ENCODE data around the gene GKAP1.
"Not testable (repeated sequence)": the region's sequence is repeated elsewhere in the genome, so short reads cannot be mapped to it uniquely, and the experiment has no call there.

GKAP1 gene

GRCh38 chr9:83728591-83729368 is 88.8 kb downstream of the GKAP1 start:
- DNase-seq (ENCODE audit: low read depth), result not testable (repeated sequence)

GRCh38 chr9:83724436-83724835 is 93.1 kb downstream of the GKAP1 start:
- DNase-seq (ENCODE audit: low read depth), result no peak

DNA sequence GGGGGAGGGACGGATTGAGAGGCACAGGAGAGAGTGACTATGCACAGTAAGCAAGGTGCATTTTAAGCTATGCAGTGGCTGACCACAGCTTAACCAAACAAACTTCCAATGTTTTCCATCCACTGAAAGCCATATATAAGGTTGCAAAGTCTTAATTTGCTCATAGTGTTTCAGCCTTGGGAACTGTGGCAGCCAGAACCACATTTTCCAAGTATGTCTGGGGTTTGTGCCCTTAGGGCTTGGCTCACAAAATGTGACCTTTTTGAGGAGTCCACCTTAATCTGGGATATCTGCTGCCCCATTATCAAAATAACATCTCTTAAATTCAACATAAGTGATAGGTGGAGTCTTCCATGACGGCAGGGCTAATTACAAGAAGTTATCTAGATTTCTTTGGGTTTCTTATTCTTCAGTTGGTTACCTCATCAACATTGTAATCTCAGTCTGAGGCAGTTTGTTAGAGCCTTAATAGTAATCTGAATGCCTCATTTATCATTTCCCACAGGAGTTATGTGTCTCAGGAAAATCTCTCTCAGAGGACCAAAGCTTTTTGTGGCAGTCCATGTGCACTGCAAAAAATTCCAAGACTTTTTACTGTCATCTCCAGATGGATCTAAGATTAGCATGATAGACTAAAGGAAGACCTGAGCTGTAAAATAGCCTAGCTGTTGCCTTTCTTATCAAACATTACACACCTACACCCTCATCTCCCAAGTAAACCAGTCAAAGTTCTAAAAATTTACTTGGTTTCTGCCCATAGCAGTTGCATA is 94.7 kb downstream of the GKAP1 start:
- DNase-seq (ENCODE audit: low read depth), result no peak

DNA sequence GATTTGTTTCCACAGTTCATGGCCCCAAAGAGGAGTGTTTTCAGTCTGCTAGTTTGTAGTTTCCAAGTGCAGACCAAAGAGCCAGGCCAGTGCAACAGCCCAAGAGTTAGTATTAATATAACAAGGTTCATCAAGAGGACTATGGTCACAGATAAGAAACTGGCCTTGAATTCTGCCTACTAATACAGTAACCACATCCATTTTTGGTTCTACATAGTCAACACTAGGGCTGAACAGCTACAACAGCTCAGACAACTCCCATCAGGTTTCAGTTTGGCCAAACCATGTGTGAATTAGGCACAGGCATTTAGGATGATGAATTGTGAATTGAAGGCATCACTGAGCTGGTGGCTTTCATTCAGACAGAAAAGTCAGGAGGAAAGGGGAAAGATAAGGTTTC is 96.1 kb downstream of the GKAP1 start:
- DNase-seq (ENCODE audit: low read depth), result no peak

- no peak for DNase-seq (ENCODE audit: low read depth)
Observed at GRCh38 chr9:83715794-83716193, 101.8 kb downstream of the GKAP1 start.

DNA sequence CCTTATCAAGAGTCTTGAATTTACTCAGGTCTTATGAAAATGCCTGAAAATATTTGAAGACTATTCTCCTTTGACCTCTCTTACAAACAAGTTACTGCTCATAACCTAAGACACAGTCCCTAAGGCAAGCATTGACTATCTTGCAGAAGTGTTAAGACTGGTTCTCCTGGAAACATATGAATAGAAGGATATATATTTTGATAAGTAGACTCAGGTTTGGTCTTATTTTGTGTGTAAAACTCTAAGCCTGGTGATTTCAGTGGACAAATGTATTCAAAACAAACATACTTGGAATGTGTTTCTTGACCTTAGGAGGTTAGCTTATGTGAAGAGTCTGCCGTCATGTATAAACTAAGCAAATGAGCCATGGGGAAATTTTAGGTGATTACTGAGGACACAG is 102.3 kb downstream of the GKAP1 start:
- no peak for DNase-seq (ENCODE audit: low read depth)

DNA sequence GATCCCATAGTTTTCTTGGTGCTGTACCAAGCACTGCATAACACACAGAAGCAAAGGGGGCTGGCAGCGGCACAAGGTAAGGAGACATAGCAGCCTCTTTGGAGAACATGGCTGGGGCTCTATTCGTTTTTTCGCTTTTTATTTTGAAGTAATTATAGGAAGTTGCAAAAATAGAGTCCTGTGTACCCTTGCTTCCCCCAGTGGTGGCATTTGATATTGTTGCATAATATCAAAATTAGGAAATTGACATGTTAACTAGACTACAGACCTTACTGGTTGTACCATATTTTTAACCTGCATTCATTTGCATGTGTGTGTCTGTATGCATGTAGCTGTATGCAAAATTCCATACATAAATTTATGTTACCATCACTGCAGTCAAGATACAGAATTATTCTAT is 103.2 kb downstream of the GKAP1 start:
- DNase-seq (ENCODE audit: low read depth), result no peak

GRCh38 chr9:83708515-83709158 is 108.9 kb downstream of the GKAP1 start:
- peak; percentile 25 for DNase-seq (ENCODE audit: low read depth)

GRCh38 chr9:83707768-83708514 is 109.6 kb downstream of the GKAP1 start, which contains the start of gene UBQLN1:
UBQLN1 (minus strand) TSS chr9:83707958; CDS start chr9:83707679, 279 bp downstream.
- peak; percentile 83 for DNase-seq (ENCODE audit: low read depth)

DNA sequence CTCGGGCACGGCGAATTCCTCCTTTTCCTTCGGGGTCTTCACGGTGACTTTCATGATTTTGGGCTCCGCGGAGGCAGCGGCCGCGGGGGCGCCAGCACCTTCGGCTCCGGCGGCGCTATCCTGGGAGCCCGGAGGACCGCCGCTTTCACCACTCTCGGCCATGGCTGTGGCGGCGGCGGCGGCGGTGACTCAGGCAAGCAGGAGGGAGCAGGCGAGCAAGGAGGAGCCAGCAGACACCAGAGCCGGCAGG is 110.1 kb downstream of the GKAP1 start:
- no peak for DNase-seq (ENCODE audit: low read depth)

GRCh38 chr9:83706676-83707517 is 110.7 kb downstream of the GKAP1 start:
- DNase-seq (ENCODE audit: low read depth), result peak; percentile 41

- not testable (repeated sequence) for DNase-seq (ENCODE audit: low read depth)
Observed at GRCh38 chr9:83705219-83705651, 112.3 kb downstream of the GKAP1 start.

DNA sequence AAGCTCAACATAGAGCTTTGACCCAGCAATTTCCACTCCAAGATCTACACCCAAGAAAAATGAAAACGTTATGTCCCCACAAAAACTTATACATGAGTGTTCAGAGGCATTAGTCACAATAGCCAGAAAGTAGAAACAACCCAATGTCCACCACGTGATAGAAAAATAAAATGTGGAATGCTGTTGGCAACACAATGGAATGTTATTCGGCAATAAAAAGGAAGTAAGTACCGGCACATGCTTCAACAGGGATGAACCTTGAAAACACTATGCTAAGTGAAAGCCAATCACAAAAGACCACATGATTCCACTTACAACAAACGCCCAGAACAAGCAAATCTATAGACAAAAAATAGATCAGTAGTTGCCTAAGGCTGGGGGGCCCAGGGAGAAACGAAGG is 115.8 kb downstream of the GKAP1 start:
- DNase-seq (ENCODE audit: low read depth), result no peak

DNA sequence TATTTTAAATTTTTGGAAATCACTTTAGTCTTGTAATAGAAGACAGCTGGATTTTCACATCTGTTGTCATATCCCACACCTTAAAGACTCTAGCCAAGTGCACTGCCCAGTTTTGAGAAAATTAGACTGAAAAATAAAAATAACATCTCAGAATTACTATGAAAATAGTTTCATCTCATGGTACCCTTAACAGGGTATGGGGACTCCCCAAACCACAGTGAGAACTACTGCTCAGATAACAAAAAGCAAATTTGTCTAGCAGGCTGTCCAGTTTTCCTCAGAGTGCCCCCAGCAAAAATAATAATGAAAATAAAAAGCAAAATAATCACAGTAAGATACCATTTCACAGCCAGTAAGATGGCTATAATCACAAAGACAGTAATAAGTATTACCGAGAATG is 116.3 kb downstream of the GKAP1 start:
- no peak for DNase-seq (ENCODE audit: low read depth)

DNA sequence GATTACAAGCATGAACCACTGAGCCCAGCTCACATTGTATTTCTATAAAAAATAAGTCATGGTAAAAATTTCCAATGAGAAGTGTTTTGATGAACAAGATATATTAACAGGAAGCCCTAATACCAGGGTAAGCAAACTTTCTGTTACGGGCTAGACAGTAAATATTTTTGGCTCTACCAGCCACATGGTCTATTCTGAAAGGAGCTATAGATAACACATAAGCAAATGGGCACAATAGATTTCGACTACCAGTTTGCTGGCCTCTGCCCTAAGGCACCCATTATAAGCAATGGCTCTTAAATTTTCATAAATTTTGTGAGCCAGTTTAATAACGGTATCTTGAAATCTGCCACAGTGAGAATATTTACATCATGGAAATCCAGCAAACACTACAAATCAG is 118.0 kb downstream of the GKAP1 start:
- DNase-seq (ENCODE audit: low read depth), result no peak

GRCh38 chr9:83698976-83699585 is 118.5 kb downstream of the GKAP1 start:
- no peak for DNase-seq (ENCODE audit: low read depth)

DNA sequence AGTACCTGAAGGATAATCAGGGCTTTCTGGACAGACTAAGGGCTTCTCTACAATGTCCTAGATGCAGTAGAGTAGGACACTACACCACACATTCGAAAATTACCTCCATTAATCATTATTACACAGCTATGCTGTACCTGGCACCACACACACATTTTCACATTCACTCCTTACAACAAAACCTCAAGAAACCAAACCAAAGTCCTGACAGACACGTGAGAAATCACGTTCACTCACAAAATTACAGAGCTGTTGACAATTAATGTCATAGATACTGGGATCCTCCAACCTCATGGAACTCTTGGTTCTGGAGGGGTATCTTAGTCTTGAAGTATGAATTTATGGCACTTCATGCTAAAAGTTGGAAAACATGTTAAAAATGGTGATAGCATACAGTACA is 126.1 kb downstream of the GKAP1 start:
- DNase-seq (ENCODE audit: low read depth), result no peak
